NB4 (cell line): ENCODE data around the gene KLHL25.

Experiments used
- CTCF ChIP-seq: IDR thresholded peaks from one replicate; pipeline ENCODE4 v1.5.1; 2012; ENCODE audit warnings: low read depth, low read length
- MAX ChIP-seq: IDR thresholded peaks from 2 replicates; pipeline ENCODE4 v1.6.1; 2011; ENCODE audit warnings: low read depth, low read length
- MYC ChIP-seq: IDR thresholded peaks from 2 replicates; pipeline ENCODE4 v1.6.1; 2011; ENCODE audit warnings: low read depth, low read length
- POLR2A ChIP-seq: IDR thresholded peaks from 2 replicates; pipeline ENCODE4 v1.6.1; 2011; ENCODE audit warnings: mild to moderate bottlenecking; ENCODE audit not compliant: insufficient read length; ENCODE audit errors: extremely low read depth

- no peak for TF ChIP-seq CTCF
- no peak for TF ChIP-seq MAX
- no peak for TF ChIP-seq POLR2A
- no peak for TF ChIP-seq MYC
Observed at GRCh38 chr15:85779249-85779648, 15.5 kb downstream of the KLHL25 start.
